ENCODE results near the gene ZFP69B.

DNA sequence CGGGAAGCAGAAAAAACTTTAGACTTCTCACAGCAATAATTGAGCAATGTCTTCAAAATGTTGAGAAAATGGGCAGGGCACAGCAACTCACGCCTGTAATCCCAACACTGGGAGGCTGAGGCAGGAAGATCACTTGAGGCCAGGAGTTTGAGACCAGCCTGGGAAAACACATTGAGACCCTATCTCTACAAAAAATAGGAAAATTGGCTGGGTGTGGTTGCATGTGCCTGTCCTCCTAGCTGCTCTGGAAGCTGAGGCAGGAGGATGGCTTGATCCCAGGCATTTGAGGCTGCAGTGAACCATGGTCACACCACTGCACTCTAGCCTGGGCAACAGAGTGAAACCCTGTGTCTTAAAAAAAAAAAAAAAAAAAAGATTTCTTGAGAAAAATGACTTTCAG is 19.1 kb downstream of the ZFP69B start:
- TF ChIP-seq CTCF (IDR thresholded peaks at IDR 0.05) (no peak), REST (IDR thresholded peaks at IDR 0.05; ENCODE audit: insufficient read depth in 1 of 2, low read depth in 2 of 2, low read length in 1 of 2) (no peak)
